GM18868 (cell line): ENCODE results near the gene OR2L2.
"Not testable (repeated sequence)": the region's sequence is repeated elsewhere in the genome, so short reads cannot be mapped to it uniquely, and the experiment has no call there.

Experiments used
- ATAC-seq: cut with Tn5 transposase; IDR thresholded peaks from one replicate; pipeline ENCODE4 v1.9.1; 2021; ENCODE audit warnings: mild to moderate bottlenecking, moderate library complexity; ENCODE audit not compliant: unreplicated experiment

OR2L2 gene, protein sequence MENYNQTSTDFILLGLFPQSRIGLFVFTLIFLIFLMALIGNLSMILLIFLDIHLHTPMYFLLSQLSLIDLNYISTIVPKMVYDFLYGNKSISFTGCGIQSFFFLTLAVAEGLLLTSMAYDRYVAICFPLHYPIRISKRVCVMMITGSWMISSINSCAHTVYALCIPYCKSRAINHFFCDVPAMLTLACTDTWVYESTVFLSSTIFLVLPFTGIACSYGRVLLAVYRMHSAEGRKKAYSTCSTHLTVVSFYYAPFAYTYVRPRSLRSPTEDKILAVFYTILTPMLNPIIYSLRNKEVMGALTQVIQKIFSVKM

DNA sequence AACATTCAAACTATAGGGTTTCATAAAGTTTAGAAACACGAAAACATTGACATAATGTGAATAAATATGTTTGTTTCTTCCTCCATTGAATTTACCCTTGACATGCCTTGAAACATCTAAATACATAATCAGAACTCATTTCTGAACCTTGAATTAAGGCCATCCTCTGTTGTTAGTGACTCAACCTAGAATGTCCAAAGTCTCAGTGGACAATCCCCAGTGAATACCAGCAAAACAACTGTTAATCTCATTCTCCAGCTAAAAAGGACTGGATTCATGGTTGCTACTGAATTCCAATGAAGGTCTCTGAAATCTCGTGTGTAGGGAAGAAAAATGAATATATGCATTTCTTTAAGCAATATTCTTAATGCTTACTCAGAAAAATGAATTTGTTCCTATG is at the start of gene OR2L2:
TSS of gene OR2L2 (plus strand) at position 301 of the 400 bp plus-strand sequence. CDS start 8,198 bp downstream, outside the sequence.
- no peak for ATAC-seq

GRCh38 chr1:247992986-247993385 is 36.9 kb upstream of the OR2L2 start:
- ATAC-seq: no peak

GRCh38 chr1:247998811-247999210 is 31.1 kb upstream of the OR2L2 start:
- ATAC-seq: no peak

DNA sequence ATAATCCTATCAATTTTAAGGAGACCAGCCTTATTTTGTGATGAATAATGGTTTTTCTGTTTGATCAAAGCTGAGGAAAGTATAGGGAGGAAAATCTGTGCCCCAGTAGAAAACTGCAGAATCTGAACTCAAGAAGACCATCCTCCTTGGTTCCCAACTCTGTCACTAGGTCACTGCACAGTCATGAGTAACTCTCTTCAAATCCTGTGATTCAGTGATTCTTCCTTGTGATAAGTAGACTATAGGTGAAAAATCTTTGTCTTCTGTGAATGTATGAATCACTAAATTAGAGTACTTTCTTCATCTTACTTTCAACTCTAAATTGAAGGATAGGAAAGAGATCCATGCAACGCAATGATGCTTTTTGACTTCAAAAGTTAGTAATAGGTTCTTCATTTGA is 29.7 kb upstream of the OR2L2 start:
- ATAC-seq: no peak

DNA sequence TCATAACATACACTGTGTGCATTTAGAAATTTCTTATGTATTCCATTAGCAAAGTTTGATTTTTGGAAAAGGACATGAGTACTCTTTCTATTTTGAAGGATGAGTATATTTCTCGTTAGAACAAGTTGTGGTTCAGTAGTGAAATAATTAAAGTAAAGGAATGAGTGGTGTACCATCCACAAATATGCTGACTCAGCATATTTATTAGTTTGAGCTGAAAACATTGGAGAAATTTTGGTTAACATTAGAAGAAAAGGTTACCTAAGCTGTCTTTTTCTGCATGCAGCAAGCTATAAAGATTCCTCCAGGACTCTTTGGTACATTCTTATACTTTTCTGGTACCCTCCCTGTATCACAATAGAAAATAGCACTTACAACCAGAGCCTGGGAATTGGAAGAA is 22.1 kb upstream of the OR2L2 start:
- ATAC-seq: no peak

DNA sequence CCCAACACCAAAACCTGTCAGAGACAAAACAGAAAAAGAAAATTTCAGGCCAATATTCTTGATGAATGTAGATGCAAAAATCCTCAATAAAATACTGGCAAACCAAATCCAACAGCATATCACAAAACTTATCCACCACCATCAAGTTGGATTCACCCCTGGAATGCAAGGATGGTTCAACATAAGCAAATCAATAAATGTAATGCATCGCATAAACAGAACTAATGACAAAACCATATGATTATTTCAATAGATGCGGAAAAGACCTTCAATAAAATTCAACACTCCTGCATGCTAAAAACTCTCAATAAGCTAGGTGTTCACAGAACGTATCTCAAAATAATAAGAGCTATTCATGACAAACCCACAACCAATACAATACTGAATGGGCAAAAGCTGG is 20.2 kb upstream of the OR2L2 start:
- no peak for ATAC-seq

DNA sequence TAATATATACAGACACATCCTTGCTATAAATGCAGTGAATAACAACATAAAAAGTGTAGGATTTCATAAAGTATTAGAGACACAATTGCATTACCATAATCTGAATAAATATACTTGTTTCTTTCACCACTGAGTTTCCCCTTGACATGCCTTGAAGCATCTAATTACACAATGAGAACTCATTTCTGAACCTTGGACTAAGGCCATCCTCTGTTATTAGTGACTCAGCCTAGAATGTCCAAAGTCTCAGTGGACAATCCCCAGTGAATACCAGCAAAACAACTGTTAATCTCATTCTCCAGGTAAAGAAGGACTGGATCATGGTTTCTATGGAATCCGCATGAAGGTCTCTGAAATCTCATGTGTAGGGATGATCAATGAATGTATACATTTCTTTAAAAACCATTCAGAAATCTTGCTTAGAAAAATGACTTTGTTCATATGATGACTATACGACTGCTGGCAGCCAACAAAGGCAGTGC is 16.6 kb upstream of the OR2L2 start, which contains the start of gene OR2L5:
TSS of gene OR2L5 (plus strand) at position 432 of the 482 bp plus-strand sequence. CDS start 8,288 bp downstream, outside the sequence.
- ATAC-seq: no peak

DNA sequence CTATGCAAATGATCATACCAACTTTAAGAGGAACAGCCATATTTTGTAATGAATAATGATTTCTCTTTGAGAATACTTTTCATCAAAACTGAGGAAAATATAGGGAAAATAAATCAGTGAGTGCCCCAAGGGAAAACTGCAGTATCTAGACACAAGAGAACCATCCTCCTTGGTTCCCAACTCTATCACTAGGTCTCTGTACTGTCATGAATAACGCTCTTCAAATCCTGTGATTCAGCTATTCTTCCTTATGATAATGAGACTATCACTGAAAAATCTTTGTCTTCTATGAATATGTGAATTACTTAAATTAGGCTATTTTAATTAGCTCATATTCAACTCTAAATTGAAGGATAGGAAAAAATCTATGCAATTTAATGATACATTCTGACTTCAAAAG is 14.1 kb upstream of the OR2L2 start:
- ATAC-seq: no peak

DNA sequence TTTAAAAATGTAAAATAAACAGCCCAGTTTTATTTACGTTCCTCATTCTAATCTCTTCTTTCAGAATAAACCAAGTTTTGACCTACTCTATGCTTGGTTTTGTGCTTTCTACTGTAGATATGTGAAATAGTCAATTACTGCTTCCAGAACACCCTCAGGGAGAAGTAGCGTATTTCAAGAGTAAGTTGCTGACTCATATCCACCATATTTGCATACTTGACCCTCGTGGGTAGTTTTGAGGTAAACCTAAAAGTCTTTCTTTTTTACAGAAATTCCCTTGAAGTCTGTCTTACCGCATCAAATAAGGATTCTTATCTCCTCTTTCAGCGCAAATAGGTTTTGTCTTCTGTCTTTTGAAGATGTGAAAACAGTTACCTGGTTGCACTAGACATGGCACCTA is 15.3 kb downstream of the OR2L2 start:
- ATAC-seq: peak; percentile 80

DNA sequence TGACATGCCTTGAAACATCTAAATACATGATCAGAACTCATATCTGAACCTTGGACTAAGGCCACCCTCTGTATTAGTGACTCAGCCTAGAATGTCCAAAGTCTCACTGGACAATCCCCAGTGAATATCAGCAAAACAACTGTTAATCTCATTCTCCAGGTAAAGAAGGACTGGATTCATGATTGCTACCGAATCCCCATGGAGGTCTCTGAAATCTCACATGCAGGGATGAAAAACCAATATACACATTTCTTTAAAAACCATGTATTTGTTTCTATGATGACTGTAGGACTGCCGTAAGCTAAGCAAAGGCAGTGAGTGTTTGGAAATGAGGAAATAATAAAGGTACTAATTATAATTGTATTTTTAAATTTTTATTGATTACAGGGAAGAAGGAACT is 16.7 kb downstream of the OR2L2 start, which contains the start of gene OR2L3:
TSS of gene OR2L3 (plus strand) at position 301 of the 400 bp plus-strand sequence. CDS start 13,846 bp downstream, outside the sequence.
- ATAC-seq: no peak

DNA sequence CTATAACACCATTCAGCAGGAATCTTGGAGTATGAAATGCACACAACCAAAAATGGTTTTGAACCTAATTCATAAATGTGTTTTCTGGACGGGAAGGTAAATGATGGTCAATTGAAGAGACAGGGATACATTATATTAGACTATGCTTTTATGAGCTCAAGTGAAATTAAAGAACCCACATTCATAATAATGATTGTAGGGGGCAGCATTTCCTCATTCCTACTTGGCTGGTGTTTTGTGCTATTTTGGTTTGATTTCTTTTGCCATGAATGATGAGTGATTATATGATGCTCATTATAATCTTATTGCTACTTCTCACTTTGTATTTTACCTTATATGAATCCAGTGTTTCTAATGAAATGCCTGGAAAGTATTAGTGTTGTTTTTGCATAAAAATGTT is 17.1 kb downstream of the OR2L2 start:
- no peak for ATAC-seq

DNA sequence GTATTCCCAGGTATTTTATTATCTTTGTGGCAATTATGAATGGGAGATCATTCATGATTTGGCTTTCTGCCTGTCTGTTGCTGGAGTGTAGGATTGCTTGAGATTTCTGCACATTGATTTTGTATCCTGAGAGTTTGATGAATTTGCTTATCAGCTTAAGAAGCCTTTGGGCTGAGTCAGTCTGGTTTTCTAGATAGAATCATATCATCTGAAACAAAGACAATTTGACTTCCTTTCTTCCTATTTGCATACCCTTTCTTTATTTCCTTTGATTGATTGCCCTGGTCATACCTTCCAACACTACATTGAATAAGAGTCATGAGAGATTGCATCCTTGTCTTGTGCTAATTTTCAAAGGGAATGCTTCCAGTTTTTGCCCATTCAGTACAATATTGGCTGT is 24.8 kb downstream of the OR2L2 start:
- no peak for ATAC-seq

- no peak for ATAC-seq
Observed at GRCh38 chr1:248055261-248055660, 25.4 kb downstream of the OR2L2 start.

DNA sequence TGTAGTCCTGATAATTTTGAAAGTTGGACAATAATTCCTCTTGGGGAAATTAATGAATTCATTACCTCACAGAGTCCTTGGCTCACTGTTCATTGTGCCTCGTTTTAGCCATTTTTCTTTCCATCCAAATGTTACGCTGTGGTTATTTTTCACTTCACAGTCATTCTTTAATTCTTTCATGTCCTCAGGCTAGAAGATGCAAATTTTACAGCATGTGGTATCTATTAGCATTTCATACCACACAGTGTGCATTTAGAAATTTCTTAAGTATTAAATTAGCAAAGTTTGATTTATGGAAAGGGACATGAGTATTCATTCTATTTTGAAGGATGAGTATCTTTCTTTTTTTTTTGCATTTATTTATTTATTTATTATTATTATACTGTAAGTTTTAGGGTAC is 35.2 kb downstream of the OR2L2 start:
- ATAC-seq: no peak

GRCh38 chr1:248065604-248066003 is 35.7 kb downstream of the OR2L2 start:
- ATAC-seq: no peak

DNA sequence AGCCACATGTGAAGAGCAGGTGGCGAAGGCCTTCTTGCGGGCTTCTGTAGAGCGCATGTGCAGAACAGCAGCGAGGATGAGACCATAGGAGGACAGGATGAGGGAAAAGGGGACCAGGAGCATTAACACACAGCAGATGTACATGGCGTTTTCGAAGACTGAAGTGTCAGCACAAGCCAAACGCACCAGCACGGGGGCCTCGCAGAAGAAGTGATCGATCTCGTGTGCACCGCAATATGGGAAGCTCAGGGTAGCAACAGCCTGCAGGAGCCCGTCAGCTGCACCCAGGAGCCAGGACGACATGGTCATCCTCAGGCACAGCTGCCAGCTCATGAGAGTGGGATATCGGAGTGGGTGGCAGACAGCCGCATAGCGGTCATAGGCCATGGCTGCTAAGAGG is 54.0 kb downstream of the OR2L2 start:
- not testable (repeated sequence) for ATAC-seq
